HL-60 (cell line): ENCODE measurements around the gene TMEM204.
A peak's percentile ranks its signal among the peaks of the same experiment; 100 is the strongest.

Source experiments
- DNase-seq, 2 experiments: peaks; one replicate each; pipeline ENCODE4 v3.0.0-alpha.2; 2010 to 2020; ENCODE audit warnings: low read depth in 1 of 2, low spot score in 1 of 2
- H3K27ac ChIP-seq: fragments of 250-450 bp; sonication (Bioruptor Pico); replicated peaks from 2 replicates; pipeline ENCODE4 v1.5.1; 2020; ENCODE audit warnings: mild to moderate bottlenecking, moderate library complexity
- H3K27me3 ChIP-seq: fragments of 250-450 bp; sonication (Bioruptor Pico); 2 replicates; pipeline ENCODE4 v1.5.1; 2021; ENCODE audit warnings: mild to moderate bottlenecking, moderate library complexity; ENCODE audit not compliant: insufficient read depth, poor library complexity, severe bottlenecking
- H3K4me3 ChIP-seq: replicated peaks from 2 replicates; pipeline ENCODE4 v1.5.1; 2011; ENCODE audit warnings: mild to moderate bottlenecking, control low read depth, low read length; ENCODE audit not compliant: insufficient read depth
- GABPA ChIP-seq: IDR thresholded peaks from 2 replicates; pipeline ENCODE4 v1.6.1; 2012; ENCODE audit warnings: low read depth
- POLR2AphosphoS5 ChIP-seq: IDR thresholded peaks from 2 replicates; pipeline ENCODE4 v1.6.1; 2012; ENCODE audit warnings: low read depth
- SPI1 ChIP-seq: IDR thresholded peaks from 2 replicates; pipeline ENCODE4 v1.6.1; 2012; ENCODE audit warnings: low read depth, mild to moderate bottlenecking, borderline replicate concordance
- TF ChIP-seq, protein P1 (sequence below): IDR thresholded peaks from one replicate; pipeline ENCODE4 v1.5.1; 2011; ENCODE audit warnings: low read length, control low read depth, inconsistent platforms; ENCODE audit not compliant: insufficient read depth
- TF ChIP-seq, protein P2 (sequence below): IDR thresholded peaks from 2 replicates; pipeline ENCODE4 v1.6.1; 2012; ENCODE audit warnings: low read depth; ENCODE audit not compliant: insufficient replicate concordance

TMEM204 gene

DNA sequence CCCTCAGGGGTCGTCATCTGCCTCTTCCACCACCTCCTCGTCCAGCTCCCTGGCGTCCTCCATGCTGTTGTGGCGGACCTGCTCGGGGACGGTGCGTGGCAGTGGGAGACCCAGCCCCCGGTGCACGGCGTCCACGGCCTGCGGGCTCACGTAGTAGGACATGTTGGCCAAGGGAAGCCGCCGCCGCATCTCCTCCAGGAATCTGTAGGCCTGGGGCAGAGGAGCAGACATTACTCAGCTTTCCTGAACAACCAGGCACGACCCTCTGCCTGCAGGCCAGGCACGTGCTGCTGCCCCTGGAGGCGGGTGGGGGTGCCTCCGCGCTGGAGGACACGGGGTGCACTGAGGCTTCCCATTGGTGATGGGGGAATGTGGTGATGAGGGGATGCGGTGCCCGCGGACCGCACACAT lies 22.5 kb upstream of the TMEM204 start:
- no peak overlapping the region for H3K4me3 ChIP-seq
- H3K27ac ChIP-seq, result no peak overlapping the region
- no peak for DNase-seq
- no peaks in the 10 kb centered on the region for H3K27me3 ChIP-seq
- no peak for TF ChIP-seq GABPA
- TF ChIP-seq, protein P1, sequence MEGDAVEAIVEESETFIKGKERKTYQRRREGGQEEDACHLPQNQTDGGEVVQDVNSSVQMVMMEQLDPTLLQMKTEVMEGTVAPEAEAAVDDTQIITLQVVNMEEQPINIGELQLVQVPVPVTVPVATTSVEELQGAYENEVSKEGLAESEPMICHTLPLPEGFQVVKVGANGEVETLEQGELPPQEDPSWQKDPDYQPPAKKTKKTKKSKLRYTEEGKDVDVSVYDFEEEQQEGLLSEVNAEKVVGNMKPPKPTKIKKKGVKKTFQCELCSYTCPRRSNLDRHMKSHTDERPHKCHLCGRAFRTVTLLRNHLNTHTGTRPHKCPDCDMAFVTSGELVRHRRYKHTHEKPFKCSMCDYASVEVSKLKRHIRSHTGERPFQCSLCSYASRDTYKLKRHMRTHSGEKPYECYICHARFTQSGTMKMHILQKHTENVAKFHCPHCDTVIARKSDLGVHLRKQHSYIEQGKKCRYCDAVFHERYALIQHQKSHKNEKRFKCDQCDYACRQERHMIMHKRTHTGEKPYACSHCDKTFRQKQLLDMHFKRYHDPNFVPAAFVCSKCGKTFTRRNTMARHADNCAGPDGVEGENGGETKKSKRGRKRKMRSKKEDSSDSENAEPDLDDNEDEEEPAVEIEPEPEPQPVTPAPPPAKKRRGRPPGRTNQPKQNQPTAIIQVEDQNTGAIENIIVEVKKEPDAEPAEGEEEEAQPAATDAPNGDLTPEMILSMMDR, result no peak
- no peak; the same call in 1 of the 2 replicates for TF ChIP-seq POLR2AphosphoS5
- no peak for TF ChIP-seq SPI1
- TF ChIP-seq, protein P2, sequence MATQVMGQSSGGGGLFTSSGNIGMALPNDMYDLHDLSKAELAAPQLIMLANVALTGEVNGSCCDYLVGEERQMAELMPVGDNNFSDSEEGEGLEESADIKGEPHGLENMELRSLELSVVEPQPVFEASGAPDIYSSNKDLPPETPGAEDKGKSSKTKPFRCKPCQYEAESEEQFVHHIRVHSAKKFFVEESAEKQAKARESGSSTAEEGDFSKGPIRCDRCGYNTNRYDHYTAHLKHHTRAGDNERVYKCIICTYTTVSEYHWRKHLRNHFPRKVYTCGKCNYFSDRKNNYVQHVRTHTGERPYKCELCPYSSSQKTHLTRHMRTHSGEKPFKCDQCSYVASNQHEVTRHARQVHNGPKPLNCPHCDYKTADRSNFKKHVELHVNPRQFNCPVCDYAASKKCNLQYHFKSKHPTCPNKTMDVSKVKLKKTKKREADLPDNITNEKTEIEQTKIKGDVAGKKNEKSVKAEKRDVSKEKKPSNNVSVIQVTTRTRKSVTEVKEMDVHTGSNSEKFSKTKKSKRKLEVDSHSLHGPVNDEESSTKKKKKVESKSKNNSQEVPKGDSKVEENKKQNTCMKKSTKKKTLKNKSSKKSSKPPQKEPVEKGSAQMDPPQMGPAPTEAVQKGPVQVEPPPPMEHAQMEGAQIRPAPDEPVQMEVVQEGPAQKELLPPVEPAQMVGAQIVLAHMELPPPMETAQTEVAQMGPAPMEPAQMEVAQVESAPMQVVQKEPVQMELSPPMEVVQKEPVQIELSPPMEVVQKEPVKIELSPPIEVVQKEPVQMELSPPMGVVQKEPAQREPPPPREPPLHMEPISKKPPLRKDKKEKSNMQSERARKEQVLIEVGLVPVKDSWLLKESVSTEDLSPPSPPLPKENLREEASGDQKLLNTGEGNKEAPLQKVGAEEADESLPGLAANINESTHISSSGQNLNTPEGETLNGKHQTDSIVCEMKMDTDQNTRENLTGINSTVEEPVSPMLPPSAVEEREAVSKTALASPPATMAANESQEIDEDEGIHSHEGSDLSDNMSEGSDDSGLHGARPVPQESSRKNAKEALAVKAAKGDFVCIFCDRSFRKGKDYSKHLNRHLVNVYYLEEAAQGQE, result no peak

DNA sequence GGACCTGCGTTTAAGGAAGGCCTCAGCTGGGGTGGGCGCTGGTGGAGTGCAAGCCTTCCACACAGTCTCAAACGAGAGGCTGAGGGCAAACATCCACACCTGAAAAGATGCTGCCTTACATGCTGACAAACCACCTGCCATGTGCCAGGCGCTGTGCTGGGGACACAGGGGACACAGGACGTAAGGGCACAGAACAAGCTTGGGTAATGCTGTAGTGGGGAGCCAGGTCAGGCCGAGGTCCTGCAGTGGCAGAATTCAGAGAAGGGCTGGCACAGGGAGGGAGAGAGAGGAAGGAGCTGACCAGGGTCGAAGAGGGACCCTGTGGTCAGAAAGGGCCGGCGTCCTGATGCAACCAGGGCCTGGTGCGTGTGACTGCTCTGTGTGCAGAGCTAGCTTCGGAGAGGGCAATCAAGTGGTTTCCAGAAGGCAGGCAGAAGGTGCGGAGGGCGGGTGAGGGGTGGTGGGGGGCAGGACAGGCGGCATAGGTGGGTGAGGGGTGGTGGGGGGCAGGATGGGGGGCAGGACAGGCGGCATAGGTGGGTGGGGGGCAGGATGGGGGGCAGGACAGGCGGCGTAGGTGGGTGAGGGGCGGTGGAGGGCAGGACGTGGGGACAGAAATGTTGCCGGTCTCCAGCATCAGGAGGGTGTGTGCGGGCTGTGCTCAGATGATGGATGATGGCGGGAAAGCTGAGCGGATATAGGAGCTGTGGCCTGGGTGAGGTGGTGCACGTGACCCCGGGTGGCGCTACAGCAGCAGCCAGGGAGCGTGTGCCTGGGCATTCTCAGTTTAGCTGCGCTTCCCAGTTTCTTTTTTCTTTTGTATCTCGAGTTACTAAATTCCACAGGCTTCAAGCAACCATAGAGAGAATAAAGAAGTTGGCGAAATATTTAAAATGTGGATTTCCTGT lies 21.6 kb upstream of the TMEM204 start:
- TF ChIP-seq GABPA (no peak), SPI1 (no peak), POLR2AphosphoS5 (peak; percentile 74)
- Histone ChIP-seq H3K27ac (no peak overlapping the region), H3K27me3 (no peaks in the 10 kb centered on the region), H3K4me3 (no peak overlapping the region)
- DNase-seq, result no peak

DNA sequence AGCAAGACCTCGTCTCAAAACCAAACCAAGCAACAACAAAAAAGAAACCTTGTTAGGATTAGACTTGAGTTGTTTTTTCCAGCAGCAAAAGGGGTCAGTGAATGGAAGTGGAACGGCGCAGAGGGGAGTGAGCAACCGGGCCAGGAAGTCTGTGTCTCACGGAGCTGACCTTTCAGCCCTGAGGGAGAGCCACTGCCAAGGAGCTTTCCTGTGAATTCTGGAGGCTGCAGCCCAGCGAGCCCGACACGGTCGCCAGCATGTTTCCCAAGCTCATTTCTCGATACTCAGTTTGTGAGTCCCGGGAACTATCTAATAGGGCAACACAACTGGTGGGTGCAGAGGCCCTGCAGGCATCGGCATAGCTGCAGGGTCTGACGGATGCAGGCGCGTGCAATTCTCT lies 20.7 kb upstream of the TMEM204 start:
- TF ChIP-seq SPI1 (no peak), GABPA (no peak), POLR2AphosphoS5 (no peak; the same call in 1 of the 2 replicates)
- TF ChIP-seq, protein P1, result no peak
- TF ChIP-seq, protein P2, result no peak
- no peaks in the 10 kb centered on the region for H3K27me3 ChIP-seq
- no peak for DNase-seq
- no peak overlapping the region for H3K4me3 ChIP-seq
- H3K27ac ChIP-seq, result no peak overlapping the region

DNA sequence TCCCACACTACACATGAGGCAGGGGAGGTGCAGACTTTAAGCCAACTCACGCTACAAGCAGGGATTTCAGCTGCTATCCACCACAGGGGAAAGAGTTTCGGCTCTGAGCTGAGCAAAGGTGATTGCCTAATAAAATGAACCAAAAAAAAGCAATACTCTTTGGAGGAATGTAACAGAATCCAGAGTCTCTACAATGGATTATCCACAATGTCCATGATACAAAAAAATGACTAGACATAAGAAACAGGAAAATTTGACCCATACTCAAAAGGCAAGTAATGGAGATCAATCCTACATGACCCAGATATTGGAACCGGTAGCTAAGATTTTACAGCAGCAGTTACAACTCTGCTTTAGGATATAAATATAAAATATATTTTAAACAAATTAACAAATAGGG lies 19.0 kb upstream of the TMEM204 start:
- no peak for DNase-seq
- Histone ChIP-seq H3K27me3 (no peaks in the 10 kb centered on the region), H3K4me3 (no peak overlapping the region), H3K27ac (no peak overlapping the region)
- TF ChIP-seq POLR2AphosphoS5 (0 out of 2 replicates have a peak, but pooled peaks have one; percentile 27), GABPA (no peak)
- TF ChIP-seq, protein P1, result no peak
